Osteocyte (in vitro differentiated cells): ENCODE results near the gene MAP1B. TPM values are rescaled to one million over a fixed set of nuclear protein-coding genes. Genes with fewer than 3 reads are reported as not detected.
A peak's percentile ranks its signal among the peaks of the same experiment; 100 is the strongest.

Source experiments
- DNase-seq: peaks from one replicate; pipeline ENCODE4 v3.0.0; 2021; ENCODE audit warnings: mixed read lengths; ENCODE audit not compliant: unreplicated experiment; ENCODE audit errors: extremely low spot score
- H3K27ac Mint-ChIP-seq: one replicate; pipeline ENCODE4 v1.8.0; 2021; ENCODE audit warnings: mild to moderate bottlenecking, mixed read lengths; ENCODE audit not compliant: unreplicated experiment
- H3K27me3 Mint-ChIP-seq: one replicate; pipeline ENCODE4 v1.8.0; 2021; ENCODE audit warnings: mixed read lengths; ENCODE audit not compliant: unreplicated experiment
- H3K36me3 Mint-ChIP-seq: one replicate; pipeline ENCODE4 v1.8.0; 2021; ENCODE audit warnings: mixed read lengths; ENCODE audit not compliant: unreplicated experiment
- H3K4me1 Mint-ChIP-seq: one replicate; pipeline ENCODE4 v1.8.0; 2021; ENCODE audit warnings: mixed read lengths; ENCODE audit not compliant: unreplicated experiment
- H3K4me3 Mint-ChIP-seq: one replicate; pipeline ENCODE4 v1.8.0; 2021; ENCODE audit warnings: mild to moderate bottlenecking, moderate library complexity, mixed read lengths; ENCODE audit not compliant: unreplicated experiment
- H3K9me3 Mint-ChIP-seq: one replicate; pipeline ENCODE4 v1.8.0; 2021; ENCODE audit warnings: mixed read lengths; ENCODE audit not compliant: unreplicated experiment
- long read RNA-seq: library from polyadenylated mRNA; unstranded; transcript quantifications from one replicate; pipeline ENCODE4 v2.0.0, GENCODE V29; 2021
- total RNA-seq: library from RNA; stranded (reverse); gene quantifications from 2 replicates; pipeline ENCODE4 v1.2.1, GENCODE V29; 2021
- TF ChIP-seq, protein P1 (sequence below): fragments of 200-600 bp; sonication (generic); IDR thresholded peaks from 2 replicates; pipeline ENCODE4 v1.5.0; 2021; ENCODE audit warnings: antibody characterized with exemption, mild to moderate bottlenecking, moderate library complexity

Gene MAP1B
- 189 and 207 TPM in 2 replicates for total RNA-seq
- long read RNA-seq, transcript MAP1B-203 (4 exons, 2,079 nt) = major isoform, 37 of 1,878 reads
- long read RNA-seq, partial matches to known transcripts = 1,744 of 1,878 reads
- long read RNA-seq, other reads (novel, unspliced or antisense) = 95 of 1,878 reads

DNA sequence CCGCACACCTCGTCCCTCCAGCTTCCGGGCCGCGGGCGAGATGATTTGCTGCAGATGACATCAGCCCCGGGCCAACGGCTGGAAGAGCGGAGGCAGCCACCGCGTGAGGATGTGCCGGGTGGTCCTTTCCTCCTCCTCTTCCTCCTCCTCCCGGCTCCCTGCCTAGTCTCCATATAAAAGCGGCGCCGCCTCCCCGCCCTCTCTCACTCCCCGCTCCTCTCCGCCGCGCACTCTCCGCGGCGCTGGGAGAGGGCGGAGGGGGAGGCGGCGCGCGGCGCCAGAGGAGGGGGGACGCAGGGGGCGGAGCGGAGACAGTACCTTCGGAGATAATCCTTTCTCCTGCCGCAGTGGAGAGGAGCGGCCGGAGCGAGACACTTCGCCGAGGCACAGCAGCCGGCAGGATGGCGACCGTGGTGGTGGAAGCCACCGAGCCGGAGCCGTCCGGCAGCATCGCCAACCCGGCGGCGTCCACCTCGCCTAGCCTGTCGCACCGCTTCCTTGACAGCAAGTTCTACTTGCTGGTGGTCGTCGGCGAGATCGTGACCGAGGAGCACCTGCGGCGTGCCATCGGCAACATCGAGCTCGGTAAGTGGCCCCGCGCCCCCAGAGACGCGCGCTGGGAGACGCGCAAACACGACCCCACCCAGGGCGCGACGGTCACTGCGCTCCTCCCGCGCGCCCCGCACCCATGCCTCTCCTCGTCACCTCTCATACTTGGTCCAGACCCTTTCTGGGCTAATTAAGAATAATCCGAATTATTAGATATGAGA, at the start of gene MAP1B:
Gene MAP1B (plus strand): TSS at position 345 of the 770 bp plus-strand sequence. CDS start 57 bp downstream, at position 402.
- H3K9me3 Mint-ChIP-seq = no peaks in the 10 kb centered on the region
- H3K27ac Mint-ChIP-seq = peak within 1 kb of the TSS; percentile 90
- peaks cover 10% of the 10 kb centered on the region for H3K36me3 Mint-ChIP-seq
- H3K4me1 Mint-ChIP-seq = peaks cover 38% of the 10 kb centered on the region
- no peaks in the 10 kb centered on the region for H3K27me3 Mint-ChIP-seq
- peak; percentile 89 for DNase-seq
- TF ChIP-seq, protein P1, sequence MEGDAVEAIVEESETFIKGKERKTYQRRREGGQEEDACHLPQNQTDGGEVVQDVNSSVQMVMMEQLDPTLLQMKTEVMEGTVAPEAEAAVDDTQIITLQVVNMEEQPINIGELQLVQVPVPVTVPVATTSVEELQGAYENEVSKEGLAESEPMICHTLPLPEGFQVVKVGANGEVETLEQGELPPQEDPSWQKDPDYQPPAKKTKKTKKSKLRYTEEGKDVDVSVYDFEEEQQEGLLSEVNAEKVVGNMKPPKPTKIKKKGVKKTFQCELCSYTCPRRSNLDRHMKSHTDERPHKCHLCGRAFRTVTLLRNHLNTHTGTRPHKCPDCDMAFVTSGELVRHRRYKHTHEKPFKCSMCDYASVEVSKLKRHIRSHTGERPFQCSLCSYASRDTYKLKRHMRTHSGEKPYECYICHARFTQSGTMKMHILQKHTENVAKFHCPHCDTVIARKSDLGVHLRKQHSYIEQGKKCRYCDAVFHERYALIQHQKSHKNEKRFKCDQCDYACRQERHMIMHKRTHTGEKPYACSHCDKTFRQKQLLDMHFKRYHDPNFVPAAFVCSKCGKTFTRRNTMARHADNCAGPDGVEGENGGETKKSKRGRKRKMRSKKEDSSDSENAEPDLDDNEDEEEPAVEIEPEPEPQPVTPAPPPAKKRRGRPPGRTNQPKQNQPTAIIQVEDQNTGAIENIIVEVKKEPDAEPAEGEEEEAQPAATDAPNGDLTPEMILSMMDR = no peak
- peak within 1 kb of the TSS; percentile 89 for H3K4me3 Mint-ChIP-seq

DNA sequence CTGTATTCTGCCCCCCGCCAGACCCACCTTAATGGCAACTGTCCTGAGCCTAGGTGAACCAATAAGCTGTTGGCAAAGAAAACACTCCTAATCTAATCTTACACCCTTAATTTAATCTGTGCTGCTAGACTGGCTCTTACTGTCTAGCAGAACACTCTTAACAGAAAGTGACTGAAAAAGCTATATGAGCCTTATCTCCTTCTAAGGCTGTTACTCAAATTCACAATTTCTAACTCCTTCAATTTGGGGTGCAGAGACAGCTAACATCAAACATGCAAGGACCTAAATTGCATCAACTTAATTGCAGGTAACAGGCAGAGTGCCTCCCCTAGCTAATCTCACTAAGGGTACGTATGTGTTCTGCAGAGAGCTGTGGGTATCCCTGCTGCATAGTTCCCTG, 49.5 kb upstream of the MAP1B start:
- Mint-ChIP-seq H3K36me3 (no peaks in the 10 kb centered on the region), H3K4me1 (no peaks in the 10 kb centered on the region), H3K4me3 (no peak overlapping the region), H3K9me3 (no peaks in the 10 kb centered on the region), H3K27me3 (peaks cover 61% of the 10 kb centered on the region), H3K27ac (no peak overlapping the region)
- no peak for DNase-seq
- TF ChIP-seq, protein P1 = no peak

DNA sequence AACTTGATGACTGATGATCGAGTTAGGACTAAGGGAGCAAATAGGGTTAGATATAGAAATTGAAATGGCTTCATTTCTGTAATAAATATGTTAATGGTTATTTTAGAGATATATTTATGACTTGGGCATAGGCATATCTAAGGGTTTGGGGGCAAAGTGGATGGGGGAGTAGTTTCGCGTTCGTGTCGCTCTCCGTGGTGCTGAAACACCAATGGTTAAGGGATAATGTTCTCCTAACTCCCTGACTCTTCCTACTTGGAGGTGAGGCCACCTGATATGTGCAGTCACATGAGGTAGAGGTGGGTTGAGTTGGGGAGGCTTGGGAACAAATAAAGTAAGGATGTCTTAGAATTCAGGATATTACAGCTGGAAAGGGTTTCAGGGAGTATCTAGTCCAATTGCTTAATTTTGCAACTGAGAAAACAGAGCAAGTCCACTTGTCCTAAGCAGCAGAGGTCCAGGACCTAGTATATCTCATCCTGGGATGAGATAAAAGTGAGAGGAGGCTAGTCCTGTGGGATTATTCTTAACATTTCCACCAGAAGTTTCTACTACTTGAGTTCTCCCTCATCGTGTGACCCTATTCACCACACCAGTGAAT, 44.0 kb upstream of the MAP1B start:
- no peak overlapping the region for H3K27ac Mint-ChIP-seq
- DNase-seq = no peak
- TF ChIP-seq, protein P1 = no peak
- H3K27me3 Mint-ChIP-seq = peaks cover 14% of the 10 kb centered on the region
- H3K9me3 Mint-ChIP-seq = no peaks in the 10 kb centered on the region
- peaks cover 25% of the 10 kb centered on the region for H3K4me1 Mint-ChIP-seq
- H3K36me3 Mint-ChIP-seq = no peaks in the 10 kb centered on the region
- no peak overlapping the region for H3K4me3 Mint-ChIP-seq

DNA sequence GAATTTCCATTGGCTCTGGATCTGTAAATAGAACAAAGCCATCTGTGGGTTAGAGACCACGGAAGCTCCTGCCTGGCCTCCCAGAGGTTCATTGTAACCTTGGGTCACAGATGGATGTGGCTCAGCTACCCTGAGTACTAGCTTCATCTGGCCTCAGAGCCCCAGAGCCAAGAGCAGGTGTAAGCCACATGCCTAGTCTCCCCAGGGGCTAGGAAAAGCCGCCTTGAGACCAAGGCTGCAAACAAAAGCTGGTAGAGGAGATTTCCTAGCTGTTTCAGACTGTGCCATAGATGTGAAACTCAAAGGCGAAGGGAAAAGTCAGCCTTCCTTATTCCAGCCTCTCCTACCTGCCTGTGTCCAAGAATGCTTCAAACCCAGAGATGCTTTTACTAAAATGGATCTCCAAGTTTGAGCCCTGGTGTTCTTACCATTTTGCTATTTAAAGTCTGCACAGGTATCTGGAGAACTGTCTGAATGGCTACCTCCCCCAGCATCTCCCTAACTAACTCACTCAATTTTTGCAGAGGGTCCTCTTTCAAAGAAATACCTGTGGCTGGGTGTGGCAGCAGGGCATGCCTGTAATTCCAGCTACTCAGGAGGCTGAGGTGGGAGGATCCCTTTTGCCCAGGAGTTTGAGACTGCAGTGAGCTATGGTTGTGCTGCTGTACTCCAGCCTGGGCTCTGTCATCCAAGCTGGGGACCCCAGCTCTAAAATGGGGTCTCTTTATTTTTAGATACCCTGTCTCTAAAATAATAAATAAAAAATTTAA, 42.3 kb upstream of the MAP1B start:
- Mint-ChIP-seq H3K4me1 (peaks cover 25% of the 10 kb centered on the region), H3K9me3 (no peaks in the 10 kb centered on the region), H3K27ac (no peak overlapping the region), H3K4me3 (no peak overlapping the region), H3K36me3 (no peaks in the 10 kb centered on the region), H3K27me3 (peaks cover 3% of the 10 kb centered on the region)
- TF ChIP-seq, protein P1 = no peak
- no peak for DNase-seq
